Tibial nerve (tissue), 4 donors: ENCODE measurements around the gene STPG1. TPM values are rescaled to one million over a fixed set of nuclear protein-coding genes. Genes with fewer than 3 reads are reported as not detected.
A peak's percentile ranks its signal among the peaks of the same experiment; 100 is the strongest.

Experiments
- DNase-seq, 2 donors: peaks; one replicate each; pipeline ENCODE4 v3.0.0-alpha.2; 2019; ENCODE audit warnings: low spot score in 2 of 2
- H3K27ac ChIP-seq, 4 donors: fragments of 200-600 bp; sonication (generic) in 3 of 4; one replicate each; pipeline ENCODE4 v1.5.1; 2017 to 2019; ENCODE audit warnings: mild to moderate bottlenecking in 1 of 4
- H3K27me3 ChIP-seq, 2 donors: fragments of 200-600 bp; sonication (generic) in 1 of 2; one replicate each; pipeline versions ENCODE4 v1.5.1 to v1.6.0; 2017 to 2019
- H3K36me3 ChIP-seq, 3 donors: fragments of 200-600 bp; sonication (generic); one replicate each; pipeline ENCODE4 v1.5.1; 2018 to 2019
- H3K4me1 ChIP-seq, 4 donors: fragments of 200-600 bp; sonication (generic) in 3 of 4; one replicate each; pipeline ENCODE4 v1.5.1; 2017 to 2019
- H3K4me3 ChIP-seq, 4 donors: fragments of 200-600 bp; sonication (generic) in 3 of 4; one replicate each; pipeline ENCODE4 v1.5.1; 2017 to 2019; ENCODE audit warnings: mild to moderate bottlenecking in 1 of 4, moderate library complexity in 1 of 4
- H3K9me3 ChIP-seq, 4 donors: fragments of 200-600 bp; sonication (generic) in 3 of 4; one replicate each; pipeline ENCODE4 v1.5.1; 2017 to 2019
- EP300 ChIP-seq, 2 donors: sonication (generic); formaldehyde crosslinking; IDR thresholded peaks; one replicate each; pipeline ENCODE4 v1.6.1; 2017; ENCODE audit warnings: antibody characterized with exemption in 2 of 2, mild to moderate bottlenecking in 1 of 2
- POLR2A ChIP-seq, 2 donors: fragments of 450-650 bp; IDR thresholded peaks; one replicate each; pipeline ENCODE4 v1.6.1; 2017; ENCODE audit warnings: antibody characterized with exemption in 2 of 2, mild to moderate bottlenecking in 2 of 2, moderate library complexity in 2 of 2
- WGBS, 2 donors: methylation state at CpG; one replicate each; pipeline ENCODE4 v1.1.5; 2018; 5-methylcytosine and 5-hydroxymethylcytosine counted together
- total RNA-seq, 4 donors: library from RNA; depleted of rRNA; stranded (reverse); fragments of >200 nt; gene quantifications; one replicate each; pipeline ENCODE4 v1.1.0, GENCODE V29; 2016
- TF ChIP-seq, protein P1 (sequence below), 5 experiments: fragments of 200-600 bp in 3 of 5; fragments of 450-650 bp in 2 of 5; sonication (generic) in 3 of 5; IDR thresholded peaks; one replicate each; pipeline ENCODE4 v1.5.1; 2016 to 2019; ENCODE audit warnings: antibody characterized with exemption in 5 of 5, mild to moderate bottlenecking in 3 of 5, moderate library complexity in 2 of 5

STPG1 gene
- total RNA-seq, 4 donors from 2014 or later = 1.5 to 5.7 (median 3.0) TPM

DNA sequence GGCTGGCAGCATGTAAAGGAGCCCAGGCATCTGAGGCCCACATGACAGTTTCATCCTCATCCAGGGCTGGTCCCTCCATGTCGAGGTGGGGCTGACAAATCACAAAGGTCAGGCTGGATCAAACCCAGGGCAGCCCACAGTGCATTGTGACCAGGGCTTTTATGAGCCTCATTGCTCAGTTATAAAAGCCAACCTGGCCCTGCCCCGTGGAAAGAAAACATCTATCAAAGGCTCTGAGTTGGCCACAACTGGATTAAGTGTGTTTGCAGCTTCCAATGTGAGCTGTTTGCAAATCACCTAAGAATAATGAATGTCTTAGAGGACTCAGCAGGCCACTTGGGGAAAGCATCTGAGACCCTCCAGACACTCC is 49.0 kb downstream of the STPG1 start:
- TF ChIP-seq POLR2A (IDR thresholded peaks at IDR 0.05) = no peak
- TF ChIP-seq, protein P1, sequence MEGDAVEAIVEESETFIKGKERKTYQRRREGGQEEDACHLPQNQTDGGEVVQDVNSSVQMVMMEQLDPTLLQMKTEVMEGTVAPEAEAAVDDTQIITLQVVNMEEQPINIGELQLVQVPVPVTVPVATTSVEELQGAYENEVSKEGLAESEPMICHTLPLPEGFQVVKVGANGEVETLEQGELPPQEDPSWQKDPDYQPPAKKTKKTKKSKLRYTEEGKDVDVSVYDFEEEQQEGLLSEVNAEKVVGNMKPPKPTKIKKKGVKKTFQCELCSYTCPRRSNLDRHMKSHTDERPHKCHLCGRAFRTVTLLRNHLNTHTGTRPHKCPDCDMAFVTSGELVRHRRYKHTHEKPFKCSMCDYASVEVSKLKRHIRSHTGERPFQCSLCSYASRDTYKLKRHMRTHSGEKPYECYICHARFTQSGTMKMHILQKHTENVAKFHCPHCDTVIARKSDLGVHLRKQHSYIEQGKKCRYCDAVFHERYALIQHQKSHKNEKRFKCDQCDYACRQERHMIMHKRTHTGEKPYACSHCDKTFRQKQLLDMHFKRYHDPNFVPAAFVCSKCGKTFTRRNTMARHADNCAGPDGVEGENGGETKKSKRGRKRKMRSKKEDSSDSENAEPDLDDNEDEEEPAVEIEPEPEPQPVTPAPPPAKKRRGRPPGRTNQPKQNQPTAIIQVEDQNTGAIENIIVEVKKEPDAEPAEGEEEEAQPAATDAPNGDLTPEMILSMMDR (IDR thresholded peaks at IDR 0.05) = no peak
- no peak for TF ChIP-seq EP300 (IDR thresholded peaks at IDR 0.05)
- no peak overlapping the region for H3K4me3 ChIP-seq
- H3K4me1 ChIP-seq = peaks cover 0 to 12% (median 0%) of the 10 kb centered on the region in 4 donors
- H3K27me3 ChIP-seq = no peaks in the 10 kb centered on the region
- H3K36me3 ChIP-seq = peaks cover 0 to 15% (median 0%) of the 10 kb centered on the region in 3 donors
- no peaks in the 10 kb centered on the region for H3K9me3 ChIP-seq
- DNase-seq = no peak
- WGBS, 2 donors = 16 to 17% methylated on average over 2 of the region's 2 CpGs
- H3K27ac ChIP-seq = no peak overlapping the region

DNA sequence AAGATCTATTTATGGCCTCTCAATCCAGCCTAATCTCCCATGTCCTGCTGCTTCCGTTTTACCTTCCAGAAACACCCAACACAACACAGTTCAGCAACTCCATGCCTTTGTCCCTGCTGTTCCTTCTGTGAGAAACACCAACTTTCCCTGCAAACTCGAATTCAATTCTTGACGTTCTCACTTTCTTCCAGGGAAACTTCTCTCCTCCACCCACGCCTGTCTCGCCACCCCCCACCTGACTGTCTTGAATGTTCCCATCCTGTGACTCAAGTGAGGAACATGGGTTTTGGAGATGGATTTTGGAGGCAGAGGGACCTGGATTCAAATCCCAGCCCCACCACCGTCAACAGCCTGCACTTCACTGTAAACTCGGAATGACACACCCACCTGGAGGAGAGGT is 49.6 kb downstream of the STPG1 start:
- Histone ChIP-seq H3K9me3 (no peaks in the 10 kb centered on the region), H3K27me3 (no peaks in the 10 kb centered on the region), H3K27ac (no peak overlapping the region), H3K4me1 (peaks cover 0 to 12% (median 0%) of the 10 kb centered on the region in 4 donors), H3K36me3 (peaks cover 0 to 15% (median 0%) of the 10 kb centered on the region in 3 donors), H3K4me3 (no peak overlapping the region)
- TF ChIP-seq POLR2A (IDR thresholded peaks at IDR 0.05) (no peak), EP300 (IDR thresholded peaks at IDR 0.05) (no peak)
- TF ChIP-seq, protein P1 (IDR thresholded peaks at IDR 0.05) = no peak
- WGBS, 2 donors = 75 to 81% methylated on average over 7 of the region's 7 CpGs
- DNase-seq = no peak

DNA sequence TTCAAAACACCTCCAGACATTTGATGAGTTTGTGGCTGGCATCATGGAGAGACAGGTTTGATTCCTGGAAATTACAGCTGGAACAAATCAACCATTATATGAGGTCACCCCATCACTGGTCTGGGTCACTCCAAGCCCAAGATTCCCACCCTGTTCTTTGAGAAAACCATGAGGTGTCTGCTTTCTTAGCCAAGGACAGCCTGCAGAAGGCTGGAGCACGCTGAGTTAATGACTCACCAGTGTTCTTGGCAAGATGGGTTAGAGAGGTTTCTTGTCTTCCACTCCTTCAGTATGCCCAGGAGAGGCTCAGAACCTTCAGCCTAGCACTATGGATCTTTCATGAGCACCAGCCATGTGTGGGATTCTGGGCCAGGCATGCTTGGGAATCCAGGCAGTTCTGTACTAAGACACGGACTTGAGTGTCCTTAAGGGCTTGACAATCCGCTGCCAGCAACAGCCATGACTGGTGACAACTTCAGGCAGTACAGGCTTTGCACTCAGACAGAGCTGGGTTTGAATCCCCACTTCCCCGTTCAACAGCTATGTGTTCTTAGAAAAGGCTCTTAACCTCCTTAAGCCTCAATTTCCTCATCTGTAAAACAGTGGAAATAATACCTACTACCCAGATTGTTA is 50.5 kb downstream of the STPG1 start:
- no peaks in the 10 kb centered on the region for H3K9me3 ChIP-seq
- H3K27me3 ChIP-seq = no peaks in the 10 kb centered on the region
- peak in 1 of 2 donors; percentile 24 for DNase-seq
- H3K27ac ChIP-seq = no peak overlapping the region
- peaks cover 0 to 8% (median 0%) of the 10 kb centered on the region in 4 donors for H3K4me1 ChIP-seq
- TF ChIP-seq POLR2A (IDR thresholded peaks at IDR 0.05) (no peak), EP300 (IDR thresholded peaks at IDR 0.05) (peak in 1 of 2 donors; percentile 50)
- H3K36me3 ChIP-seq = peaks cover 0 to 21% (median 0%) of the 10 kb centered on the region in 3 donors
- no peak overlapping the region for H3K4me3 ChIP-seq
- 64 to 77% methylated on average over 4 of the region's 4 CpGs for WGBS, 2 donors

DNA sequence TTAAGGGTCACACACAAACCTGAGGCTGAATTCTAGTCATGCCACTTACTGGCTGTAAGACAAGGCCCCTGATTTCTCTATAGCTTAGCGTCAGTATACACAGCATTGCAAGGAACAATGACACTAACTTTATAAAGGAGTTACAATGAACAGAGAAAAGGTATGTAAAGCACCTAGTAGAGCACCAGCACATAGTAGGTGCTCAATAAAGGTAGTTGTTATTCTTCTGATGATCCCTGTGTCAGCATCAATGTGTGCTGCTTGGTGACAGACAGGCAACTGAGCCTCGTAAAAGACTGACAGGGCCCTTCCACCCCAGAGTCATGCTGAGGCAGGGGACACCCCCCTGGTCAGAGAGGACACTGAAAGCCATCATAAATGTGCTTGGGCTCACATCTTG is 51.2 kb downstream of the STPG1 start:
- no peak overlapping the region for H3K27ac ChIP-seq
- no peak for DNase-seq
- 88 to 92% methylated on average over 2 of the region's 2 CpGs for WGBS, 2 donors

DNA sequence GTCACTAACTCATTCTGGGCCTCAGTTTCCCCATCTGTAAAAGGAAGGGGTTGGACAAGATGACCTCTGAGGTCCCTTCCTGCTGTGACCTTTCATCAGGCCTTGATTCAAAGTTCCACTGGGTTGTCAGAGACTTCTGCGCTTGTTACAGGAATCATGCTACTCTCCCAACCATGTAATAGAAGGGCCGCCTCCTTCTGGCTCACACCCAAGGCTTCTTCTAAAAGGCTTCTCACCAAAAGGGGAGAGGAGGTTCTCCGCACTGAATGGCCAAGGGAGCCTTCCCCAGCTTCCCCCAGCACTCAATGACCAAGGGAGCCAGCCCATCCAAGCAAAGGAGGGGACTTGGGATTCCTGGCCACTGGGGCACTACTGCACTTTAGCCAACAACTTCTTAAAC is 51.8 kb downstream of the STPG1 start:
- WGBS, 2 donors = 96 to 100% methylated on average over 3 of the region's 3 CpGs
- H3K9me3 ChIP-seq = no peaks in the 10 kb centered on the region

More for the DNA sequence above, 51.2 kb downstream of the STPG1 start:
- TF ChIP-seq POLR2A (IDR thresholded peaks at IDR 0.05) (no peak), EP300 (IDR thresholded peaks at IDR 0.05) (no peak)
- TF ChIP-seq, protein P1 (IDR thresholded peaks at IDR 0.05) = no peak
- peaks cover 0 to 28% (median 0%) of the 10 kb centered on the region in 3 donors for H3K36me3 ChIP-seq
- H3K4me1 ChIP-seq = peaks cover 0 to 8% (median 0%) of the 10 kb centered on the region in 4 donors
- H3K4me3 ChIP-seq = no peak overlapping the region
- no peaks in the 10 kb centered on the region for H3K9me3 ChIP-seq
- H3K27me3 ChIP-seq = no peaks in the 10 kb centered on the region

More for the DNA sequence above, 51.8 kb downstream of the STPG1 start:
- no peaks in the 10 kb centered on the region for H3K27me3 ChIP-seq
- peaks cover 0 to 32% (median 0%) of the 10 kb centered on the region in 3 donors for H3K36me3 ChIP-seq
- peaks cover 0 to 8% (median 0%) of the 10 kb centered on the region in 4 donors for H3K4me1 ChIP-seq
- no peak for DNase-seq
- H3K4me3 ChIP-seq = no peak overlapping the region
- H3K27ac ChIP-seq = no peak overlapping the region
- TF ChIP-seq, protein P1 (IDR thresholded peaks at IDR 0.05) = no peak
- TF ChIP-seq EP300 (IDR thresholded peaks at IDR 0.05) (no peak), POLR2A (IDR thresholded peaks at IDR 0.05) (no peak)
